Measurements from ENCODE around the gene CAMK2D.

The CAMK2D gene

DNA sequence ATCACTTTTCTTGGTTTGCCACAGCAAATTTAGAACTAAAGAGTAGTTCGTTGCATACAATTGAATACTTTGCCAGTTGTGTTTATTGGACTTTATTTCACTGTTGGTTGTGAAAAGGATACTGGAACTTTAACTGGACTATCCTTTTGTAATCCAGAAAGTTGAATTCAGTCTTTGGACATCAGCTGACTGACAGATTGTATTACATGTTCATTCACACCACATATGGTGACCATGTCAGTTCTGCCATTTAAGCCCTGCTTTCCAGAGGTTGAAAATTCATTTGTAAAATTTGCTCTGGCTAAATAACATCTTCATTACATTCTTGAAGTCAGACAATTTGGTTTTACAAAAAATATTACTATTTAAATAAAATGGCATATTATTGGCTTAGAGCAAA lies 251.7 kb downstream of the CAMK2D start:
- H3K27me3 ChIP-seq (ENCODE audit: insufficient read depth, low read depth, severe bottlenecking) = no peaks in the 10 kb centered on the region
- peaks cover 33% of the 10 kb centered on the region for H3K36me3 ChIP-seq
- H3K9me3 ChIP-seq (ENCODE audit: severe bottlenecking) = no peaks in the 10 kb centered on the region
- H3K27ac ChIP-seq = no peak overlapping the region
- H3K4me3 ChIP-seq (ENCODE audit: low read depth, low read length) = no peak overlapping the region
- no peak for DNase-seq
- TF ChIP-seq, protein P1, sequence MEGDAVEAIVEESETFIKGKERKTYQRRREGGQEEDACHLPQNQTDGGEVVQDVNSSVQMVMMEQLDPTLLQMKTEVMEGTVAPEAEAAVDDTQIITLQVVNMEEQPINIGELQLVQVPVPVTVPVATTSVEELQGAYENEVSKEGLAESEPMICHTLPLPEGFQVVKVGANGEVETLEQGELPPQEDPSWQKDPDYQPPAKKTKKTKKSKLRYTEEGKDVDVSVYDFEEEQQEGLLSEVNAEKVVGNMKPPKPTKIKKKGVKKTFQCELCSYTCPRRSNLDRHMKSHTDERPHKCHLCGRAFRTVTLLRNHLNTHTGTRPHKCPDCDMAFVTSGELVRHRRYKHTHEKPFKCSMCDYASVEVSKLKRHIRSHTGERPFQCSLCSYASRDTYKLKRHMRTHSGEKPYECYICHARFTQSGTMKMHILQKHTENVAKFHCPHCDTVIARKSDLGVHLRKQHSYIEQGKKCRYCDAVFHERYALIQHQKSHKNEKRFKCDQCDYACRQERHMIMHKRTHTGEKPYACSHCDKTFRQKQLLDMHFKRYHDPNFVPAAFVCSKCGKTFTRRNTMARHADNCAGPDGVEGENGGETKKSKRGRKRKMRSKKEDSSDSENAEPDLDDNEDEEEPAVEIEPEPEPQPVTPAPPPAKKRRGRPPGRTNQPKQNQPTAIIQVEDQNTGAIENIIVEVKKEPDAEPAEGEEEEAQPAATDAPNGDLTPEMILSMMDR (IDR thresholded peaks at IDR 0.05; ENCODE audit: low read depth, low read length) = no peak

- Histone ChIP-seq H3K27me3 (ENCODE audit: insufficient read depth, low read depth, severe bottlenecking) (no peaks in the 10 kb centered on the region), H3K36me3 (no peaks in the 10 kb centered on the region; the same call in 1 of the 2 replicates), H3K27ac (no peak overlapping the region), H3K4me3 (ENCODE audit: low read depth, low read length) (no peak overlapping the region), H3K9me3 (ENCODE audit: severe bottlenecking) (no peaks in the 10 kb centered on the region)
- TF ChIP-seq, protein P1 (IDR thresholded peaks at IDR 0.05; ENCODE audit: low read depth, low read length) = no peak
- DNase-seq = no peak
These were observed 256.5 kb downstream of the CAMK2D start for GRCh38 chr4:113505044-113505443.

- Histone ChIP-seq H3K9me3 (ENCODE audit: severe bottlenecking) (no peaks in the 10 kb centered on the region), H3K27ac (no peak overlapping the region), H3K27me3 (ENCODE audit: insufficient read depth, low read depth, severe bottlenecking) (no peaks in the 10 kb centered on the region), H3K36me3 (no peaks in the 10 kb centered on the region), H3K4me3 (ENCODE audit: low read depth, low read length) (no peak overlapping the region)
- TF ChIP-seq, protein P1 (IDR thresholded peaks at IDR 0.05; ENCODE audit: low read depth, low read length) = no peak
- no peak for DNase-seq
These were observed 257.1 kb downstream of the CAMK2D start for GRCh38 chr4:113504422-113504821.

DNA sequence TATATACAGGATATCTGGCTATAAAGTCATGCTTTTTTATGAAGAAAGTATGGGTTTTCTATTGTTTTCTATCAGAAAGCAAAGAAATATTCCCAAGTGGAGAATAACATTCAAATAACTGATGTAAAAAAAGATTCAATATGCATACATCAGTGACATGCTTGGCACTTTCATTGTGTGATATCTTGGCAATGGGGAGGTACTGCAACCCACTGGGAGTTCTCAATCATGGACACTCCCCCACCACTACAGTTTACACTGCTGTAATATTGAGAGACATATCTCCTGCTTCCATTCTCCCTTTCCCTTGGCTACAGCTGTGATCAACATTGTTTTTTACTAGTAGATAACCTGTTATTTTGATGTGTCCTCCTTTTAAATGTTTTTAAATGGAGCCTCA lies 257.8 kb downstream of the CAMK2D start:
- no peaks in the 10 kb centered on the region for H3K27me3 ChIP-seq (ENCODE audit: insufficient read depth, low read depth, severe bottlenecking)
- no peak overlapping the region for H3K4me3 ChIP-seq (ENCODE audit: low read depth, low read length)
- no peak overlapping the region for H3K27ac ChIP-seq
- TF ChIP-seq, protein P1 (IDR thresholded peaks at IDR 0.05; ENCODE audit: low read depth, low read length) = no peak
- H3K36me3 ChIP-seq = no peaks in the 10 kb centered on the region
- H3K9me3 ChIP-seq (ENCODE audit: severe bottlenecking) = no peaks in the 10 kb centered on the region
- DNase-seq = no peak

GRCh38 chr4:113502906-113503305 lies 258.6 kb downstream of the CAMK2D start:
- H3K4me3 ChIP-seq (ENCODE audit: low read depth, low read length) = no peak overlapping the region
- no peaks in the 10 kb centered on the region for H3K36me3 ChIP-seq
- no peak overlapping the region for H3K27ac ChIP-seq
- TF ChIP-seq, protein P1 (IDR thresholded peaks at IDR 0.05; ENCODE audit: low read depth, low read length) = no peak
- H3K27me3 ChIP-seq (ENCODE audit: insufficient read depth, low read depth, severe bottlenecking) = no peaks in the 10 kb centered on the region
- H3K9me3 ChIP-seq (ENCODE audit: severe bottlenecking) = no peaks in the 10 kb centered on the region
- no peak for DNase-seq

- Histone ChIP-seq H3K4me3 (ENCODE audit: low read depth, low read length) (no peak overlapping the region), H3K36me3 (no peaks in the 10 kb centered on the region; the same call in none of the 2 replicates), H3K9me3 (ENCODE audit: severe bottlenecking) (no peaks in the 10 kb centered on the region), H3K27ac (no peak overlapping the region), H3K27me3 (ENCODE audit: insufficient read depth, low read depth, severe bottlenecking) (no peaks in the 10 kb centered on the region)
- DNase-seq = no peak
- TF ChIP-seq, protein P1 (IDR thresholded peaks at IDR 0.05; ENCODE audit: low read depth, low read length) = no peak
These were observed 259.1 kb downstream of the CAMK2D start for GRCh38 chr4:113502476-113502875.

Data from WERI-Rb-1 (cell line).